HepG2 (cell line): ENCODE results near the gene UNC5C. TPM values are rescaled to one million over a fixed set of nuclear protein-coding genes. Genes with fewer than 3 reads are reported as not detected.

ENCODE experiments used
- ATAC-seq: fragments of 200-7000 bp; cut with Tn5 transposase; 3 replicates; pipeline ENCODE4 v1.9.1; 2020; ENCODE audit warnings: mild to moderate bottlenecking, moderate library complexity
- BruUV-seq: library from RNA; stranded (reverse); fragments of 400-500 nt; replicated peaks from 2 replicates; lab custom pipeline; 2021; lab: Mats Ljungman, UMichigan
- CTCF ChIA-PET: fragments of 300-600 bp; formaldehyde crosslinking; extraction: SDS; loops from one replicate; lab custom pipeline; 2021; ENCODE audit warnings: low total read pairs, inconsistent platforms, low intra/inter-chr PET ratio; lab: Yijun Ruan, JAX
- POLR2A ChIA-PET: fragments of 350-600 bp; sonication (Branson Sonifier 250); formaldehyde crosslinking; loops from one replicate; lab custom pipeline; 2020; ENCODE audit warnings: antibody characterized with exemption, inconsistent platforms; lab: Yijun Ruan, JAX
- DNase-seq: peaks from one replicate; pipeline ENCODE4 v3.0.0-alpha.2; 2015; ENCODE audit warnings: low spot score
- FAIRE-seq: peaks from 3 replicates; lab custom pipeline; 2011; peaks lifted over from hg19 to GRCh38; lab: Jason Lieb, UNC
- H2AFZ ChIP-seq: one replicate; pipeline ENCODE4 v1.6.1; 2011; ENCODE audit warnings: low read length, inconsistent platforms
- H3K27ac ChIP-seq: fragments of 300-600 bp; 3 replicates; pipeline ENCODE4 v1.8.0; 2011; ENCODE audit warnings: mixed run types, mild to moderate bottlenecking, mixed read lengths, low read length, inconsistent platforms; ENCODE audit not compliant: insufficient read depth; ENCODE audit errors: extremely low read length
- H3K27me3 ChIP-seq, 2 experiments: fragments of 200-600 bp in 1 of 2; 2 replicates in 1 of 2; 3 replicates in 1 of 2; pipeline versions ENCODE4 v1.6.0 to v1.8.0; 2011; ENCODE audit warnings: low read length in 2 of 2, mild to moderate bottlenecking in 2 of 2, moderate library complexity in 2 of 2, inconsistent platforms in 1 of 2; ENCODE audit not compliant: insufficient read depth in 2 of 2, control insufficient read depth in 1 of 2
- H3K36me3 ChIP-seq, 2 experiments: fragments of 200-600 bp in 1 of 2; replicated peaks in 1 of 2; 2 replicates in 1 of 2; 3 replicates in 1 of 2; pipeline versions ENCODE4 v1.5.1 to v1.8.0; 2011; ENCODE audit warnings: low read length in 2 of 2, inconsistent platforms in 1 of 2; ENCODE audit not compliant: insufficient read depth in 2 of 2, control insufficient read depth in 1 of 2
- H3K4me1 ChIP-seq: 2 replicates; pipeline ENCODE4 v1.5.1; 2012; ENCODE audit warnings: low read length, inconsistent platforms; ENCODE audit not compliant: insufficient read depth
- H3K4me2 ChIP-seq: 2 replicates; pipeline ENCODE4 v1.6.0; 2011; ENCODE audit warnings: low read depth, low read length, inconsistent platforms
- H3K4me3 ChIP-seq, 3 experiments: fragments of 200-600 bp in 1 of 3; sonication (generic), shearing (Covaris generic) in 1 of 3; replicated peaks in 1 of 3; 2 replicates each; pipeline ENCODE4 v1.5.1; 2011 to 2016; ENCODE audit warnings: low read length in 3 of 3, inconsistent platforms in 2 of 3, low read depth in 2 of 3, mild to moderate bottlenecking in 2 of 3, control low read depth in 1 of 3, mixed read lengths in 1 of 3; ENCODE audit not compliant: insufficient read depth in 1 of 3
- H3K79me2 ChIP-seq: one replicate; pipeline ENCODE4 v1.6.1; 2011; ENCODE audit warnings: low read length, inconsistent platforms; ENCODE audit not compliant: insufficient read depth
- H3K9ac ChIP-seq: 2 replicates; pipeline ENCODE4 v1.6.0; 2011; ENCODE audit warnings: mild to moderate bottlenecking, low read depth, low read length, inconsistent platforms; ENCODE audit not compliant: insufficient read depth
- H3K9me3 ChIP-seq: 2 replicates; pipeline ENCODE4 v1.5.1; 2012; ENCODE audit warnings: mild to moderate bottlenecking, low read length
- H4K20me1 ChIP-seq: 2 replicates; pipeline ENCODE4 v1.6.0; 2011; ENCODE audit warnings: inconsistent platforms, mild to moderate bottlenecking, low read length, moderate library complexity; ENCODE audit not compliant: insufficient read depth
- ASH2L ChIP-seq: fragments of 300-600, 200-600 bp; sonication (generic); IDR thresholded peaks from 2 replicates; pipeline ENCODE4 v1.7.0; 2017; ENCODE audit warnings: low read depth, mild to moderate bottlenecking, moderate library complexity, mixed read lengths, low read length; ENCODE audit not compliant: insufficient read length
- DPF2 ChIP-seq: sonication (generic); formaldehyde crosslinking; IDR thresholded peaks from 2 replicates; pipeline ENCODE4 v1.4.0; 2020; ENCODE audit warnings: mild to moderate bottlenecking, low read depth, missing genetic modification reagents, borderline replicate concordance
- DZIP1 ChIP-seq: sonication (generic); formaldehyde crosslinking; IDR thresholded peaks from 2 replicates; pipeline ENCODE4 v1.5.0; 2020; ENCODE audit warnings: mild to moderate bottlenecking, missing genetic modification reagents
- HMG20B ChIP-seq: conservative IDR thresholded peaks from 2 replicates; pipeline ENCODE4 v1.6.1; 2016; ENCODE audit warnings: missing genetic modification reagents, missing compliant biosample characterization
- IKZF1 ChIP-seq: fragments of 450-650 bp; IDR thresholded peaks from 2 replicates; pipeline ENCODE4 v1.7.1; 2016
- MBNL3 ChIP-seq: fragments of 250-450 bp; sonication (Bioruptor Pico); conservative IDR thresholded peaks from 2 replicates; pipeline ENCODE4 v1.8.0; 2022; ENCODE audit warnings: mild to moderate bottlenecking, inconsistent platforms
- MYC ChIP-seq: sonication (generic); formaldehyde crosslinking; IDR thresholded peaks from 2 replicates; pipeline ENCODE4 v1.9.0; 2021; ENCODE audit warnings: missing genetic modification reagents, borderline replicate concordance
- NR3C1 ChIP-seq: sonication (generic); formaldehyde crosslinking; IDR thresholded peaks from 2 replicates; pipeline ENCODE4 v1.4.0; 2020; ENCODE audit warnings: missing genetic modification reagents
- PITX1 ChIP-seq: sonication (generic); formaldehyde crosslinking; IDR thresholded peaks from 2 replicates; pipeline ENCODE4 v1.5.1; 2020; ENCODE audit warnings: mild to moderate bottlenecking, missing genetic modification reagents
- SNAPC4 ChIP-seq: sonication (generic); formaldehyde crosslinking; IDR thresholded peaks from 2 replicates; pipeline ENCODE4 v1.4.0; 2020; ENCODE audit warnings: mild to moderate bottlenecking, missing genetic modification reagents
- TBL1XR1 ChIP-seq: fragments of 150-350 bp; IDR thresholded peaks from 2 replicates; pipeline ENCODE4 v1.6.1; 2014; ENCODE audit warnings: borderline replicate concordance, low read length; ENCODE audit not compliant: partially characterized antibody
- ZNF501 ChIP-seq: sonication (generic); formaldehyde crosslinking; IDR thresholded peaks from 2 replicates; pipeline ENCODE4 v1.5.1; 2020; ENCODE audit warnings: mild to moderate bottlenecking, moderate library complexity, missing genetic modification reagents
- WGBS: methylation state at CpG from one replicate; pipeline ENCODE4 v1.1.6; 2017; ENCODE audit warnings: low lambda C conversion rate; 5-methylcytosine and 5-hydroxymethylcytosine counted together
- in situ Hi-C: cut with HindIII; loops from 2 replicates; pipeline ENCODE4 v1.10.0; 2017; ENCODE audit warnings: low pct_unique_long_range_greater_than_20kb; ENCODE audit not compliant: extremely low pct_ligation_motif_present
- intact Hi-C: fragments of 100-400 bp; cut with micrococcal nuclease; formaldehyde crosslinking; loops from one replicate; pipeline ENCODE4 v1.10.0; 2022; ENCODE audit not compliant: unreplicated experiment
- polyA plus RNA-seq, 8 experiments: library from polyadenylated mRNA; depleted of rRNA in 3 of 8; stranded (reverse) in 7 of 8; unstranded in 1 of 8; fragments of >200 nt; fragmentation: Illumina TruSeq in 4 of 8; extraction: Trizol in 4 of 8; gene quantifications; 2 replicates each; pipeline versions ENCODE4 v1.2.1 to v1.2.3, GENCODE V29; 2011 to 2016; ENCODE audit warnings: low read depth in 4 of 8, missing spikeins in 1 of 8, mixed read lengths in 1 of 8; ENCODE audit not compliant: insufficient read depth in 1 of 8
- total RNA-seq, 5 experiments: library from RNA; depleted of rRNA; stranded (reverse); fragments of >200 nt; fragmentation: Illumina TruSeq; extraction: Trizol; gene quantifications; 2 replicates each; pipeline ENCODE4 v1.2.3, GENCODE V29; 2016; ENCODE audit warnings: low read depth in 1 of 5

UNC5C gene
- total and polyA plus RNA-seq, 2 of the 13 experiments (the other 11 are each of a cell fraction or from before 2014, with no cell fraction given) = not detected

- ChIA-PET POLR2A (no interaction called here), CTCF (no interaction called here)
- no peak overlapping the region for H3K9ac ChIP-seq
- H3K36me3 ChIP-seq = no peaks in the 10 kb centered on the region
- no peaks in the 10 kb centered on the region for H3K79me2 ChIP-seq
- no peaks in the 10 kb centered on the region for H3K4me1 ChIP-seq
- FAIRE-seq = no peak
- BruUV-seq = no TSS peak
- in situ Hi-C loops = no loop called here
- 16% methylated on average over 5 of the region's 5 CpGs for WGBS
- no peak overlapping the region for H3K4me2 ChIP-seq
- H3K27me3 ChIP-seq = no peaks in the 10 kb centered on the region
- TF ChIP-seq IKZF1 (no peak), HMG20B (CRISPR knock-in tag) (no peak), DPF2 (CRISPR knock-in tag) (no peak), MBNL3 (no peak), TBL1XR1 (no peak), MYC (CRISPR knock-in tag) (no peak), PITX1 (CRISPR knock-in tag) (no peak), ASH2L (no peak), NR3C1 (no peak)
- ATAC-seq = no peak
- intact Hi-C loops = no loop called here
- DNase-seq = no peak
- no peaks in the 10 kb centered on the region for H3K9me3 ChIP-seq
- no peak overlapping the region for H3K4me3 ChIP-seq
- no peak overlapping the region for H2AFZ ChIP-seq
- no peak overlapping the region for H3K27ac ChIP-seq
- no peaks in the 10 kb centered on the region for H4K20me1 ChIP-seq
Observed at GRCh38 chr4:95445251-95445650, 103.5 kb downstream of the UNC5C start.

GRCh38 chr4:95444812-95445211 is 104.0 kb downstream of the UNC5C start:
- FAIRE-seq (no peak), DNase-seq (no peak), ATAC-seq (no peak)
- POLR2A ChIA-PET = no interaction called here
- intact Hi-C loops (no loop called here), in situ Hi-C loops (no loop called here)
- CTCF ChIA-PET = no interaction called here
- BruUV-seq = no TSS peak
- no peaks in the 10 kb centered on the region for H3K36me3 ChIP-seq
- H3K4me3 ChIP-seq = no peak overlapping the region
- WGBS = 50% methylated on average over 5 of the region's 5 CpGs
- H3K79me2 ChIP-seq = no peaks in the 10 kb centered on the region
- no peak overlapping the region for H3K9ac ChIP-seq
- no peaks in the 10 kb centered on the region for H4K20me1 ChIP-seq
- no peak overlapping the region for H3K27ac ChIP-seq
- H3K4me2 ChIP-seq = no peak overlapping the region
- no peaks in the 10 kb centered on the region for H3K9me3 ChIP-seq
- H2AFZ ChIP-seq = no peak overlapping the region
- no peaks in the 10 kb centered on the region for H3K4me1 ChIP-seq
- H3K27me3 ChIP-seq = no peaks in the 10 kb centered on the region
- TF ChIP-seq DZIP1 (CRISPR knock-in tag) (no peak), ZNF501 (CRISPR knock-in tag) (no peak), SNAPC4 (no peak)
